Adipocyte (in vitro differentiated cells): ENCODE results near the gene NFKBIE.

Source experiments
- DNase-seq: peaks from one replicate; pipeline ENCODE4 v3.0.0-alpha.2; 2015; ENCODE audit warnings: low read depth
- H3K27me3 ChIP-seq: replicated peaks from 2 replicates; pipeline ENCODE4 v1.7.0; 2013; ENCODE audit warnings: mild to moderate bottlenecking, low read length, moderate library complexity; ENCODE audit not compliant: control insufficient read depth, insufficient read depth
- H3K36me3 ChIP-seq: 2 replicates; pipeline ENCODE4 v1.7.0; 2013; ENCODE audit warnings: low read length, mild to moderate bottlenecking, moderate library complexity; ENCODE audit not compliant: control insufficient read depth, insufficient read depth, severe bottlenecking
- H3K4me1 ChIP-seq: 2 replicates; pipeline ENCODE4 v1.7.0; 2013; ENCODE audit warnings: mild to moderate bottlenecking, low read length, moderate library complexity; ENCODE audit not compliant: control insufficient read depth, insufficient read depth
- H3K4me3 ChIP-seq: 2 replicates; pipeline ENCODE4 v1.7.0; 2013; ENCODE audit warnings: mild to moderate bottlenecking, low read length, moderate library complexity
- H3K9ac ChIP-seq: 2 replicates; pipeline ENCODE4 v1.7.0; 2013; ENCODE audit warnings: mild to moderate bottlenecking, low read length, moderate library complexity
- H3K9me3 ChIP-seq: 2 replicates; pipeline ENCODE4 v1.7.0; 2013; ENCODE audit warnings: mild to moderate bottlenecking, low read length, moderate library complexity; ENCODE audit not compliant: control insufficient read depth

Gene NFKBIE

DNA sequence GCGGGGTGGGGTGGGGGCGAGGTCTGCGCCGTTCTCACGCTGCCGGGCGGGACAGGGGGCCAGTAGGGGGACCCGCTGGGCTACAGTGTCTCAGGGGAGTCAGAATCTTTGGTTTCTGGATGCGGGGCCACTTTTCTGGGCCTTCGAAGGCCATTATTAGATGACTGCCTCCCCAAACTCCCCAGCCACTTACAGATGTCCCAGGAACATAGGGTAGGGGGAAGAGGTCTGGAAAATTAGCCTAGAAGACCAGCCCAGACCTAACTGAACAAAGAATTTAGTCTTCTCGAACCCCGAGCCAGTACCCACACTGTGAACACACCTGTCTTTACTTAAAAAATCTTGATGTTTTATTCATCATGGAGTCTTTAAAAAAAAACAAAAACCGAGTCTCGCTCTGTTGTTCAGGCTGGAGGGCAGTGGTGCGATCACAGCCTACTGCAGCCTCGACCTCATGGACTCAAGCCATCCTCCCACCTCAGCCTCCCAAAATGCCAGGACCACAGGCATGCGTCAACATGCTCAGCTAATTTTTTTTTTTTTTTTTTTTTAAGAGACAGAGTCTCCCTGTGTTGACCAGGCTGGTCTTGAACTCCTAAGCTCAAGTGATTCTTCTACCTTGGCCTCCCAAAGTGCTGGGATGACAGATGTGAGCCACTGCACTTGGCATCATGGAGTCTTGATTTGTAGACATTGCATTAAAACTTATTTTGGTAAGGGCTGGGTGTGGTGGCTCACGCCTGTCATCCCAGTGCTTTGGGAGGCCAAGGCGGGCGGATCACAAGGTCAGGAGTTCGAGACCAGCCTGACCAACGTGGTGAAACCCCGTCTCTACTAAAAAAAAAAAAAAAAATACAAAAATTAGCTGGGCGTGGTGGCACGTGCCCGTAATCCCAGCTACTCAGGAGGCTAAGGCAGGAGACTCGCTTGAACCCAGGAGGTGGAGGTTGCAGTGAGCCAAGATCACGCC is 45.3 kb downstream of the NFKBIE start:
- Histone ChIP-seq H3K9me3 (no peaks in the 10 kb centered on the region), H3K4me1 (peaks cover 57% of the 10 kb centered on the region), H3K36me3 (no peaks in the 10 kb centered on the region), H3K9ac (peak overlapping the region; percentile 74), H3K4me3 (peak overlapping the region; percentile 79), H3K27me3 (no peaks in the 10 kb centered on the region)
- DNase-seq: no peak

DNA sequence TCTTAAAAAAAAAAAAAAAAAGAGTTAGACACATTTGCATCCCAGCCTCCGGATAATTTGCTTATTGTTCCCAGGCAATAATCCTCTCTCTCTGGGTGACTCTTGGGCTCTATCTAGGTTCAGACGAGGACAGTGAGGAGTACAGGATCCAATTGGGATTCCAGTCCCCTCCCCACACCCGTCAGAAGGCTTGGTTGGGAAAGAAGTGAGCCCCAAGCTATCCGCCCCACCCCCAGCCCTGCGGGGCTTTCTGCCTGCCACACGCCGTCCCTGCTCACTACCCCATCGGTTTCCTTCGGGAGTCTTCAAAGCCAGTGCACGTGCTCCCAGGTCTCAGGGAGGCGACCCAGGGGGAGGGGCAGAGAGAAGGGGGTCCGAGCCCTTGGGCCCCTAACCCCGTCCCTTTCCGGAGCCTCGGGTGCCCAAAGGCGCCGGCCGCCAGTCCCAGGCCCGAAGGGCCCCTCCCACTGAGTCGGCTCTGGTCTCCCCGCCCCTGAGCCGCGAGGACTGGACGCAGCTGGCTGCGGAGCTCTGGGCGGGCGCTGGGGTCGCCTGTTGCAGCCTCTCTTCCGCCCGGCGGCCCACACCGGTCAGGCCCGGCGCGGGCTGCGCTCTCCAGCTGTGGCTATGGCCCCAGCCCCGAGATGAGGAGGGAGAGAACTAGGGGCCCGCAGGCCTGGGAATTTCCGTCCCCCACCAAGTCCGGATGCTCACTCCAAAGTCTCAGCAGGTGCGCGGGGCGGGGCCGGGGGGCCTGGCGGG is 46.1 kb downstream of the NFKBIE start:
- peak overlapping the region; percentile 79 for H3K4me3 ChIP-seq
- no peaks in the 10 kb centered on the region for H3K36me3 ChIP-seq
- H3K4me1 ChIP-seq: peaks cover 49% of the 10 kb centered on the region
- no peaks in the 10 kb centered on the region for H3K9me3 ChIP-seq
- H3K9ac ChIP-seq: peak overlapping the region; percentile 81
- no peaks in the 10 kb centered on the region for H3K27me3 ChIP-seq
- peak; percentile 83 for DNase-seq

DNA sequence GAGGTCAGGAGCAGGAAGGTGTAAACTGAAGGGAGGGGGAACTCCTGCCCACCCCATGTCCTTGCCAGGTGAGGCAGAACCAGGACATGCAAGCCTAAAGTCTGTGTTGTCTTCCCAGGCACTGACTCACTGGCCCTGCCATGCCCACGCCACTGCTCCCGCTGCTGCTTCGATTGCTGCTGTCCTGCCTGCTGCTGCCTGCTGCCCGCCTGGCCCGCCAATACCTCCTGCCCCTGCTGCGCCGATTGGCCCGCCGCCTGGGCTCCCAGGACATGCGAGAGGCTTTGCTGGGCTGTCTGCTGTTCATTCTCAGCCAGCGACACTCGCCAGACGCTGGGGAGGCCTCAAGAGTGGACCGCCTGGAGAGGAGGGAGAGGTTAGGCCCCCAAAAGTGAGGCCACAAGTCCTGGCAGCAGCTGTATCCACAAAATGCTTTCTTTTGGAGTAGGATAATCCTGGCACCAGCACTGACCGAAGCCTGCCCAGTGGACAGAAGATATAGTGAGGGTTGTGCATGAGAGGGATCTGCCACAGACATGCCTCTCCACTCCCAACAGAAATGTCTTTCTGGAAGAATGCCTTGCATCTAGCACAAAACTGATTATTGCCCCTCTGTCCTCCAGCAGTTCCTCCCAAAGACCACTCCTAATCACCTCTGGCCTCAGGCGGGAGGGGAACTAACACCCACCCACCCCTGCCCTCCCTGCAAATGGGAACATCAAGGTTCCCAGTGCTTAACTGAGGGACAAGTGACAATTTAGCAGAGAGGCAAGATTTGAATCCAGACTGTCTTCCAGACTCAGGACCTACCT is 47.8 kb downstream of the NFKBIE start:
- H3K9ac ChIP-seq: peak overlapping the region; percentile 81
- no peaks in the 10 kb centered on the region for H3K36me3 ChIP-seq
- DNase-seq: no peak
- no peaks in the 10 kb centered on the region for H3K27me3 ChIP-seq
- peak overlapping the region; percentile 26 for H3K4me3 ChIP-seq
- H3K4me1 ChIP-seq: peaks cover 41% of the 10 kb centered on the region
- H3K9me3 ChIP-seq: no peaks in the 10 kb centered on the region

DNA sequence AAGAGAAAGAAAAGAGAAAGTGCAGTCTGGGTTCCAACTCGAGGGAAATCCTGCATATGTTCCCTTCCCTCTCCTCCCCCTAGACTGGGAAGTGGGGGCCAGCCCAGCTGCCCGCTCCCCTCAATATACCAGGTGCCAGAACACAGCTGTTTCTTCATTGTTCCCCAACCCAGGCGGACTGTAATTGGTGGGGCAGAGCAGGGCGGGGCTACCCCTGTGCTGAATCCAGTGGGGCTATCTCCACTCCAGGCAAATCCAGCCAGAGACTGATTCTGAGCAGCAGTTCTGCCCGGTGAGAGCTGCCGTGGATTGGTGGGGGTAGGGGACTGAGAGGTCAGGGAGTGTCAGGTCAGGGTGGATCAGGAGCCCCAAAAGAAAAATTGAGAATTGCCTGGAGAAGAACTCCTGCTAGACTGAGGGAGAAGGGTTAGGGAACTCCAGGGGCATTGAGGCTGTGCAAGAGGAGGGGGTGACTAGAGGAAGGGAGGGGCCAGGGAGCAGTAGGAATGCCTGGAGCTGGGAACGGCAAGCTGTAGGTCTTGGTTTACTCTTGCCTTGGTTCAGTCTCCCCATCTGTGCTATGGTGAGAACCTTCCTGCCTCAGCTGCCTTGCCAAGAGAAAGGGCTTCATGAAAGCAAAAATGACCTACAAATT is 48.5 kb downstream of the NFKBIE start, which contains the start of gene MYMX:
Gene MYMX, plus strand, starts transcription at position 250 of the 655 bp plus-strand sequence. CDS start 546 bp downstream, outside the sequence.
- H3K9ac ChIP-seq: peak within 1 kb of the TSS; percentile 81
- H3K36me3 ChIP-seq: no peaks in the 10 kb centered on the region
- no peaks in the 10 kb centered on the region for H3K27me3 ChIP-seq
- no peaks in the 10 kb centered on the region for H3K9me3 ChIP-seq
- DNase-seq: no peak
- H3K4me3 ChIP-seq: peak within 1 kb of the TSS; percentile 26
- H3K4me1 ChIP-seq: peaks cover 40% of the 10 kb centered on the region

DNA sequence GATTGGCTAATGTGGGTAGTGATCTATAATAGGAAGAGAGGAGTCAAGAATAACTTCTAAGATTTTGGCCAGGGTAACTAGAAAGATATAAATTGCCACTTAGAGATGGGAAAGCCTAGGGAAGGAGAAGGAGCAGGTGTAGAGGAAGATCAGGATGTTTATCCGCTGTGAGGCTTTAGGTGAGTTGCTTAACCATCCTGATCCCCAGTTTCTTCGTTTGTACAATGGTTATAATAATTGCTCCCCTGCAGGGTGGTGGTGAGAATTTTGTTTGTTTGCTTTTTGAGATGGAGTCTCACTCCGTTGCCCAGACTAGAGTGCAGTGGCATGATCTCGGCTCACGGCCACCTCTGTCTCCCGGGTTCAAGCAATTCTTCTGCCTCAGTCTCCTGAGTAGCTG is 51.0 kb downstream of the NFKBIE start:
- H3K4me1 ChIP-seq: peaks cover 30% of the 10 kb centered on the region
- no peaks in the 10 kb centered on the region for H3K9me3 ChIP-seq
- DNase-seq: no peak
- H3K9ac ChIP-seq: no peak overlapping the region
- no peaks in the 10 kb centered on the region for H3K27me3 ChIP-seq
- H3K36me3 ChIP-seq: no peaks in the 10 kb centered on the region
- no peak overlapping the region for H3K4me3 ChIP-seq

DNA sequence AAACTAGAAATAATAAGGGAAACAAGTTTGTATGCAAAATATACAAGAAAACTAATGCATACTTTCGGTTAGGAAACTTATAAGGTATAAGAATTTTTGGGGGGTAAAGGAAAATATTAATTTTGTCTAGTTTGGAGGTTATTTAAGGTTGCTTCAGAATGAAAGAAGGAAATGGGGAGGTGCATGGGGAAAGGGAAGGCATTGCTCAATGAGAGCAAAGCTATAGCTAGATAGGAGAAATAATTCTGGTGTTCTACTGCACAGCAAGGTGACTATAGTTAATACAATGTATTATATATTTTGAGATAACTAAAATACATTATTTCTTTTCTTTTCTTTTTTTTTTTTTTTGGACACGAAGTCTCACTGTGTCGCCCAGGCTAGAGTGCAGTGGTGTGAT is 54.1 kb downstream of the NFKBIE start:
- Histone ChIP-seq H3K4me3 (no peak overlapping the region), H3K27me3 (no peaks in the 10 kb centered on the region)
- DNase-seq: no peak

More for the DNA sequence above, 54.1 kb downstream of the NFKBIE start:
- Histone ChIP-seq H3K36me3 (no peaks in the 10 kb centered on the region), H3K9ac (no peak overlapping the region), H3K9me3 (no peaks in the 10 kb centered on the region), H3K4me1 (peaks cover 7% of the 10 kb centered on the region)
